Rectal smooth muscle tissue (tissue), 1 donor: ENCODE data around the gene LRWD1.
"Not testable (repeated sequence)": the region's sequence is repeated elsewhere in the genome, so short reads cannot be mapped to it uniquely, and the experiment has no call there.

ENCODE experiments used
- H3K27ac ChIP-seq: one replicate; pipeline ENCODE4 v1.7.0; 2013; ENCODE audit warnings: low read depth, low read length, inconsistent platforms
- H3K27me3 ChIP-seq: one replicate; pipeline ENCODE4 v1.7.0; 2013; ENCODE audit warnings: low read length; ENCODE audit not compliant: control insufficient read depth, insufficient read depth
- H3K36me3 ChIP-seq: one replicate; pipeline ENCODE4 v1.7.0; 2013; ENCODE audit warnings: low read length; ENCODE audit not compliant: control insufficient read depth, insufficient read depth
- H3K4me1 ChIP-seq: one replicate; pipeline ENCODE4 v1.7.0; 2013; ENCODE audit warnings: low read length; ENCODE audit not compliant: control insufficient read depth, insufficient read depth
- H3K4me3 ChIP-seq: one replicate; pipeline ENCODE4 v1.7.0; 2013; ENCODE audit warnings: low read length
- H3K9ac ChIP-seq: one replicate; pipeline ENCODE4 v1.7.0; 2013; ENCODE audit warnings: low read length

The LRWD1 gene

DNA sequence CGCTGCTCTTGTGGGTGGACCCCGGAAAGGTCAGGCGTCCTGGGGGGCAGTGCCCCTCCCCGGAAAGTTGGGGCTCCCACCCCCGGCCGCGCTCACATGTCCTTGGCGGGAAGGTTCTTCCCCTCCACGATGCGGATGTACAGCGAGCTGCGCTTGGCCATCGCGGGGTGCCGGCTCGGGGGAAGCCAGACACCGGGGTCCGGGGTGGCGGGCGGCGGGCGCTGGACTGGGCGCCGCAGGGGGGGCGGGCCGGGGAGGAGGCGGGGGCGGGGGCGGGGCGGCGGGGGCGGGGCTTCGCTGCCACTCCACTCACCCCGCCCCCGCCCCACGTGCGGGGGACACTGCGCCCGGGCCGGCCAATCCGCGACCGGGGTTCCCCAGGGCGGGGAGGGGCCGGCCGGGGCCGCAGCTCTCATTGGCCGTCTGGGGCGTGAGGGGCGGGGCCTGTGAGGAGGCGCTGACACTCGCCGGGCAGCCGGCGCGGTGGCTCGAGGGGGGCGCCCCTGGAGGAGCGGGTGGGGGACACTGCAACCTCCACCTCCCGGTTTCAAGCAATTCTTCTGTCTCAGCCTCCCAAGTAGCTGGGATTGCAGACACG lies 52.9 kb downstream of the LRWD1 start, which contains the start of gene RASA4B:
RASA4B (minus strand) TSS at position 228 of the 598 bp plus-strand sequence; CDS start at position 161, 67 bp downstream.
- not testable (repeated sequence) for H3K36me3 ChIP-seq, H3K4me3 ChIP-seq, H3K27me3 ChIP-seq, H3K27ac ChIP-seq, H3K4me1 ChIP-seq, H3K9ac ChIP-seq

DNA sequence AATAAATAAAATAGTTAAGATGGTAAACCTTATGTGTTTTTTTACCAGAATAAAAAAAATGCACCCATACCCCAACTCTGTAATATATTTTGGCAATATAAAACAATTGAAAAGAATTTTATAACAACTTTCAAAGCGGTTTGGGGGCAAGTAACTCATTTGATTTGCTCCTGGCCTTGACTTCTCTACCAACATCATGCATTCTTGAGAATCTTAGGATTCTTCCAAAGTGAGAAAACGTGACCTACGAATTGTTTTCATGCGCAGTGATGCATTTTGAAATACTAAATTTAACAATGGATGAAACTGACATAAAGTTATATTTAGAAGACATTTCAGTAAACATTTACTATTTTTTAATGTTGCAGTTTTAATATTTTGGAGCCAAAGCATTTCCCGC lies 56.0 kb downstream of the LRWD1 start:
- H3K9ac ChIP-seq, H3K4me1 ChIP-seq, H3K27ac ChIP-seq, H3K27me3 ChIP-seq, H3K36me3 ChIP-seq, H3K4me3 ChIP-seq: not testable (repeated sequence)
